Mononuclear cell (primary cell): ENCODE measurements around the gene DAB2IP. TPM values are rescaled to one million over a fixed set of nuclear protein-coding genes. Genes with fewer than 3 reads are reported as not detected.

Source experiments
- H3K27me3 ChIP-seq: 2 replicates; pipeline ENCODE4 v1.6.0; 2011; ENCODE audit warnings: low read length, control low read depth; ENCODE audit not compliant: insufficient read depth
- H3K4me1 ChIP-seq: 2 replicates; pipeline ENCODE4 v1.5.1; 2011; ENCODE audit warnings: mild to moderate bottlenecking, low read length, control low read depth; ENCODE audit not compliant: insufficient read depth
- H3K4me3 ChIP-seq: 2 replicates; pipeline ENCODE4 v1.5.1; 2011; ENCODE audit warnings: mild to moderate bottlenecking, low read length, moderate library complexity
- H3K9me3 ChIP-seq: 2 replicates; pipeline ENCODE4 v1.5.1; 2011; ENCODE audit warnings: low read depth, mild to moderate bottlenecking, control low read depth, low read length
- total RNA-seq: library from RNA; depleted of rRNA; stranded (reverse); fragments of >200 nt; gene quantifications from one replicate; pipeline ENCODE4 v1.2.3, GENCODE V29; 2012

DAB2IP gene
- total RNA-seq, 1 donor, result 0.10 TPM

DNA sequence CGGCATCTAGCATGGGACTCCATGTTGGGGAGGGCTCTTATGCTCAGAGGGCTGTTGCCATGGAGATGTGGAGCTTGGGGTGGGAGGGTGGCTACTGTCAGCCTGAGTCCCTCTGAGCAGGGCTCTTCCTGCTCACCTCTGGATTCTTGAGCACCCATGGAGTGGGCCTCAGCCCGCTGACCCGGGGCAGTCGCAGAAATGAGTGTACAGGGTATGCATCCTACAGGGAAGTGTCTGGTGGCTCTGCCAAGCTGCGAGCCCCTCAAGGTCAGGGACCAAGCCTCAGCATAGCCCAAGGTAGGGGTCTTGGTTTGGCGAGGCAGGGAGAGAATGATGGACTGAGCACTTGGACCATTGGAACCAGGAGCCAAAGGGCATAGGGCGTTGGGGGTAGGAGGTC, 104.1 kb downstream of the DAB2IP start:
- no peaks in the 10 kb centered on the region for H3K9me3 ChIP-seq
- no peaks in the 10 kb centered on the region for H3K27me3 ChIP-seq
- H3K4me3 ChIP-seq, result no peak overlapping the region
- H3K4me1 ChIP-seq, result no peaks in the 10 kb centered on the region

DNA sequence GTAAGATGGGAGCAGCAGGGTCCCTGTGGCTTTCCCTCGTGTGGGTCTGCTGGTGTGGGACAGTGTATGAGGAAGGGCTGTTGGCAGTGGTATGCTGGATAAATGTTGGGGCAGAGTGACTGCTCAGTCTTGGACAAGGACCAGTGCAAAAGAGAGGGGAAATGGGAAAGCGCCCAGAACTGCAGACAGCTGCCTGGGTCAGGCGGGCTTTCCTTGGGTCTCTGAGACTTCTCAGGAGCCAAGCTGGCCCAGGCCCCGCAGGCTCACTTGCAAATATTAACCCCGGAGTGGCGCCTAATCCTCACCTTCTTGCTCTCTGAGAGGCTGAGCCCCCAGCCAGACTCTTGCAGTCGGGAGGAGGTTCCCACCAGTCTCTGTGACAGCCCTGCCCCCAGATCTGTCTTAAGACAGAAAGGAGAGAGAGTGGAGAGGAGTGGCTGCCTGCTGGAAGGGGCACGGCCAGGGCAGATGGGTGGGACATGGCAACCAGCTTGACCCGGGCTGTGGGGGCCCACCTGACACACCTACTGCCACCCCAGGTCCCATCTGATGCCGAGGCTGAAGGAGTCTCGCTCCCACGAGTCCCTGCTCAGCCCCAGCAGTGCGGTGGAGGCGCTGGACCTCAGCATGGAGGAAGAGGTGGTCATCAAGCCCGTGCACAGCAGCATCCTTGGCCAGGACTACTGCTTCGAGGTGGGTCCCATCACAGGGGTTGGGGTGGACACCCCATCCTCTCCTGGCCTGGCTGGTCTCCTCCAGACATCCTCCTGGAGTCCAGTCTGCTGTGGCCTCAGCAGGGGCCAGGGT, 105.2 kb downstream of the DAB2IP start:
- Histone ChIP-seq H3K27me3 (no peaks in the 10 kb centered on the region), H3K4me1 (no peaks in the 10 kb centered on the region), H3K9me3 (no peaks in the 10 kb centered on the region), H3K4me3 (no peak overlapping the region)

DNA sequence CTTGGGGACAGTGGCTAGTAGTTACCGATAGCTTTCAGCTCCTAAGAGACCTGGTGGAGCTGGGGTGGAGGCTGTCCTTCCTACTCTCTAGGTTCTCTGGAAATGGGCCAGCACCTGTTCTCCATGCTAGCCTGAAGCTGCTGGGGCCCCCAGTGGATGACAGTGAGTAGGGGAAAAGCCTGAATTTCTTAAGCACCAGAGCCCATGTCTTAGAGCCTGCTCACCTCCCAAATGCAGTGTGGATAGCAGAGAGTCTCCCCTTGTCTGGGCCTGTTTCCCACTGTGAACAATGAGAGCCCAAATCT, 105.8 kb downstream of the DAB2IP start:
- H3K4me3 ChIP-seq, result no peak overlapping the region
- H3K9me3 ChIP-seq, result no peaks in the 10 kb centered on the region
- no peaks in the 10 kb centered on the region for H3K27me3 ChIP-seq
- no peaks in the 10 kb centered on the region for H3K4me1 ChIP-seq

DNA sequence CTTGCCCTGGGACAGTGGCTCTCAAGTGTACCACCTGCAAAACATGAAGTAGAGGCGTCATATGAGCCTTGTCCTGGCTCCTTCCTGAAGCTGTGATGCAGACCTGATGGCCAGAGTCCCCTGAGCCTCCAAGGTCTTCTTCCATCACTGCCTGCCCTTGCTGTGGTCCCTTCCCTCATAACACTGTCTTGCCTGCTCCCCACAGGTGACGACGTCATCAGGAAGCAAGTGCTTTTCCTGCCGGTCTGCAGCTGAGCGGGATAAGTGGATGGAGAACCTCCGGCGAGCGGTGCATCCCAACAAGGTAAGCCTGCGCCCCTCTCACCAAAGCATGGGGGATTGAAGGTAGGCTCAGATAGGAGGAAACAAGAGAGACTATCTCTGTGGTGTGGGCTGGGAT, 107.3 kb downstream of the DAB2IP start:
- no peak overlapping the region for H3K4me3 ChIP-seq
- H3K4me1 ChIP-seq, result no peaks in the 10 kb centered on the region

DNA sequence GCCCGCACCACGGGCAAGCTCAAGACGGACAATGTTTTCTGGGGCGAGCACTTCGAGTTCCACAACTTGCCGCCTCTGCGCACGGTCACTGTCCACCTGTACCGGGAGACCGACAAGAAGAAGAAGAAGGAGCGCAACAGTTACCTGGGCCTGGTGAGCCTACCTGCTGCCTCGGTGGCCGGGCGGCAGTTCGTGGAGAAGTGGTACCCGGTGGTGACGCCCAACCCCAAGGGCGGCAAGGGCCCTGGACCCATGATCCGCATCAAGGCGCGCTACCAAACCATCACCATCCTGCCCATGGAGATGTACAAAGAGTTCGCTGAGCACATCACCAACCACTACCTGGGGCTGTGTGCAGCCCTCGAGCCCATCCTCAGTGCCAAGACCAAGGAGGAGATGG, 108.6 kb downstream of the DAB2IP start:
- H3K4me3 ChIP-seq, result no peak overlapping the region

More for the DNA sequence above, 107.3 kb downstream of the DAB2IP start:
- Histone ChIP-seq H3K27me3 (no peaks in the 10 kb centered on the region), H3K9me3 (no peaks in the 10 kb centered on the region)

DNA sequence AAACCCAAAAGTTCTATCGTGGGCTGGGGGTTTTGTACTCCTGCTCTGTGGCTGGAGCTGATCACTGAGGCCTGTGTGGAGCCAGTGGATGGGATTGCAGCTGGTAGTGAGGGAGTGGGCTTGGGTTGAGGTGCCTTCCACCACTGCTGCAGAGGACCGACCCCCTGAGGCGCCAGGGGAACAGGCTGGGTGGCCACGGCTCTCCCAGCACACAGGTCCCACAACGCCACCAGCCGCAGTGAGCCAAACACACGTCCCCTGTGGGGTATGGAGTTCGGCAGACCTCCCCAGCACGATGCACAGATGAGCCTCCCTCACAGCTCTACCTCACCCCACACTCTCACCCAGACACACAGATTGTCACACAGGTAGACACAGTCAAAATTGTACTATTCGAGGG, 109.1 kb downstream of the DAB2IP start:
- Histone ChIP-seq H3K4me1 (no peaks in the 10 kb centered on the region), H3K27me3 (no peaks in the 10 kb centered on the region), H3K9me3 (no peaks in the 10 kb centered on the region), H3K4me3 (no peak overlapping the region)

More for the DNA sequence above, 108.6 kb downstream of the DAB2IP start:
- no peaks in the 10 kb centered on the region for H3K9me3 ChIP-seq
- no peaks in the 10 kb centered on the region for H3K27me3 ChIP-seq
- no peaks in the 10 kb centered on the region for H3K4me1 ChIP-seq

DNA sequence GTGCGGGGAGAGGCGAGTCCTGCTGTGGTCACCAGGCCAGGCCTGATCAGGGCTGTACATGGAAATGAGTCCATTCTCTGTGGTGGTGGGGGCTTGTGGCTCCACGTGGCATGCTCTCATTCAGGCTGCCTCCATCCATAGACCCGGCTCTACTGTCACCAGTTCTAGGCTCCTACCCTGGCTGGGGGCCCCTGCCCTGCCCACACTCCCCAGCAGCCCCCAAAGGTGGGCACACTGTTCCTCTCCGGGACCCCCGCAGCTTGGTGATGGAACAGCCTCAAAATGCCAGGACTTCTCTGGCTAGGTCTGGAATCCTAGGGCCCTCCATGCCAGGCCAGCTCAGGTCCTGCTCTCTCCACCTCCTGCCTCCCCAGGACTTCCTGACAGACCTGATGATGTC, 111.7 kb downstream of the DAB2IP start:
- Histone ChIP-seq H3K4me3 (no peak overlapping the region), H3K27me3 (no peaks in the 10 kb centered on the region), H3K4me1 (no peaks in the 10 kb centered on the region), H3K9me3 (no peaks in the 10 kb centered on the region)

DNA sequence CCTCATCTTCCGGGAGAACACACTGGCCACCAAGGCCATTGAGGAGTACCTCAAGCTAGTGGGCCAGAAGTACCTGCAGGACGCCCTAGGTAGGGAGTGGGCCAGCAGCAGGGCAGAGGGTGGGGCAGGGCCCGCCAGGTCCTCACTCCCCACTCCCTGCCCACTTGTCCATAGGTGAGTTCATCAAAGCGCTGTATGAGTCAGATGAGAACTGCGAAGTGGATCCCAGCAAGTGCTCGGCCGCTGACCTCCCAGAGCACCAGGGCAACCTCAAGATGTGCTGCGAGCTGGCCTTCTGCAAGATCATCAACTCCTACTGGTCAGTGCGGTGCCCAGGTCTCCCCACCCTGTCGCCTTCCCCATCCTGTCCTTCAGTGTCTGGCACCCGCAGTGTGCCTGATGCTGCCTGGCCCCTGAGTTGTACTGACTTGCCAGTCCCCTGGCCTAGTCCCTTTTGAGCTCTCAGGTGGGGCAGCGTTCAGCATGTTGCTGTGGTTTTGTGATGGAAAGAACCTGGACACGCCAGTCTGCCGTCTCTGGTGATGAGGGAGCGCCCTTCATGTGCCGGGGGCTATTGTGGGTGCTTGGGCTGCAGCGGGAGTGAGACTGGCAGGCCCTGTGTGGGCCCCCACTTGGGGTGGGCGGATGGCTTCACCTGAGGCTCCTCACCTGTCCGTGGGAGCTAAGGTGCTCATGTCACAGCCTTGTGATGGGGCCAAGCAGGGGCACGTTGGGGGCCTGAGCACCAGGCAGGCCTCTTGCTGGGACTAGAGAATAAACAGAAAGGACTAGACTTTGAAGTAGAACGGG, 112.3 kb downstream of the DAB2IP start:
- H3K9me3 ChIP-seq, result no peaks in the 10 kb centered on the region
- H3K4me1 ChIP-seq, result no peaks in the 10 kb centered on the region
- H3K27me3 ChIP-seq, result no peaks in the 10 kb centered on the region
- no peak overlapping the region for H3K4me3 ChIP-seq

DNA sequence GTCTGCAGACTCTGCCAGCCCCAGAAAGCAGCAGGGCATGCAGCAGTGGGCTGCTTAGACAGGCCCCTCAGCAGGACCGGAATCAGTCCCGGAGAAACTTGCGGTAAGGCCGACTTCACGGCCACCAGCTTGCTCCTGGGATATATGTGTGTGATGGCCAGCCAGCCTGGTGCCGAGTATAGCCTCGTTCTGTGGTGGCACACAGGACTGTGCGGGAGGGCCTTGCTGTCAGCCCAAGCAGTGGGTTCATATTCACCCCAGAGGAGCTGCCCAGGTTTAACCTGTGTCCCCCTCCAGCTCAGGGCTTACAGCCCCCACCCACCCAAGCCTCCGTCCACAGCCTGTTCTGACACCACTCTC, 112.9 kb downstream of the DAB2IP start:
- Histone ChIP-seq H3K4me3 (no peak overlapping the region), H3K4me1 (no peaks in the 10 kb centered on the region), H3K9me3 (no peaks in the 10 kb centered on the region), H3K27me3 (no peaks in the 10 kb centered on the region)

DNA sequence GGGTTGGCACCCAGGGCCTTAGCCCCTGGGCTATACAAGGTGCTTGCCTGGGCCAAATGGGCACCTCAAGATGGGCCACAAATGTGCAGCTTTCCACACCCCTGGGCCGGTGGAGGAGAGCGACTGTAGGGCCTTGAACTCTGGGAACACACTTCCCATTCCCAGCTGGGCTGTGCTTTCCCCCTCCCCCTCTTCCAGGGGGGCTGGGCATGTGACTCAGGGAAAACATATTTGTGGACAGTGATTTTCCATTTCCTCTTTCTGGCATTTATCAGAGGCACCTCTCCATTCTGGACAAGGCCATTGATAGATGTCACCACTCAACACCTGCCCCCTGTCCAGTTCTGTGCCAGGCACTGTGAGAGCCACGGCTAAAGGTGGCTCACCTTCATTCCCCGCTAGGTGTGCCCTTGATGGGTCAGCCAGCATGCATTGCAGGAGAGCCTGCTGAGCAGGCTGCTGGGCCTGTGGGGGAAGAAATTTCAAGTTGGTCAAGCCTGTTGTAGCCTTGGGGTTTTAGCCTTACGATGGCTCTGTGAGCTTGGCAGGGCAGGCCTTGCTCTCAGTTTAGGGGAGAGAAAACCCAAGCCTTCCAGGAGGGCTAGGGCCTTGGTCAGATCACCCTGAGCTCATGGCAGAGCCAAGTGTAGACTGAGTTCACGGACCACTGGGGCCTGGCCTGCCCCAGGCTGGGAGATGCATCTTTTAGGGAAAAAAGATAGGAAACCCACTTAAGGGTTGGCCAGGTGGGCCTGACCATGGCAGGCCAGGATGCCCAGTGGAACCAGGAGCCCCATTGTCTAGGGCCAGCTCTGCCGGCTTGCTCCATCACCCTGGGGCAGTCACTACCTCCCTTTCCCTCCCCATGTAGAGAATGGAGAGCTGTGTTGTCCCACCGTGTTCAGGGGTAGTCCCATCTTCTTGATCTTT, 113.9 kb downstream of the DAB2IP start:
- no peak overlapping the region for H3K4me3 ChIP-seq
- H3K4me1 ChIP-seq, result no peaks in the 10 kb centered on the region
- no peaks in the 10 kb centered on the region for H3K9me3 ChIP-seq
- H3K27me3 ChIP-seq, result no peaks in the 10 kb centered on the region

DNA sequence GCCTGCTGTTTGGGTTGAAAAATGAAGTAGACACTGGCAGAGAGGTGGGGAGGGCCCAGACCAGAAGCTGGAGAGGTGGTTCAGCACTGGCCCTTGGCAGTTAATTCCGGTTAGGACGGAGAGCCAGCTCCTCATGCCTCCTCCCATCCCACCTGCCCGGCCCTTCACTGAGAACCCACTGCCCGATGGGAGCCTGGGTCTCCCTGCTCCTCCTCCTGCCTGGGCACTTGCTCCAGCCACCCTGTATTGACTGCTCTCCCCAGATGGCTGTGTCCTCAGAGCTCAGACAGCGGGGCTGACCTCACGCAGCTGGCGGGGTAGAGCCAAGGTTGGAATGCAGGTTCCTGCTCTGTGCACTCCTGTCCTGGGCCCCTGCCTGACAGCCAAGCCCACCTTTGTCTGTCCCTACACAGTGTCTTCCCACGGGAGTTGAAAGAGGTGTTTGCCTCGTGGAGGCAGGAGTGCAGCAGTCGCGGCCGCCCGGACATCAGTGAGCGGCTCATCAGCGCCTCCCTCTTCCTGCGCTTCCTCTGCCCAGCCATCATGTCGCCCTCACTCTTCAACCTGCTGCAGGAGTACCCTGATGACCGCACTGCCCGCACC, 114.7 kb downstream of the DAB2IP start:
- Histone ChIP-seq H3K27me3 (no peaks in the 10 kb centered on the region), H3K9me3 (no peaks in the 10 kb centered on the region), H3K4me1 (no peaks in the 10 kb centered on the region), H3K4me3 (no peak overlapping the region)

DNA sequence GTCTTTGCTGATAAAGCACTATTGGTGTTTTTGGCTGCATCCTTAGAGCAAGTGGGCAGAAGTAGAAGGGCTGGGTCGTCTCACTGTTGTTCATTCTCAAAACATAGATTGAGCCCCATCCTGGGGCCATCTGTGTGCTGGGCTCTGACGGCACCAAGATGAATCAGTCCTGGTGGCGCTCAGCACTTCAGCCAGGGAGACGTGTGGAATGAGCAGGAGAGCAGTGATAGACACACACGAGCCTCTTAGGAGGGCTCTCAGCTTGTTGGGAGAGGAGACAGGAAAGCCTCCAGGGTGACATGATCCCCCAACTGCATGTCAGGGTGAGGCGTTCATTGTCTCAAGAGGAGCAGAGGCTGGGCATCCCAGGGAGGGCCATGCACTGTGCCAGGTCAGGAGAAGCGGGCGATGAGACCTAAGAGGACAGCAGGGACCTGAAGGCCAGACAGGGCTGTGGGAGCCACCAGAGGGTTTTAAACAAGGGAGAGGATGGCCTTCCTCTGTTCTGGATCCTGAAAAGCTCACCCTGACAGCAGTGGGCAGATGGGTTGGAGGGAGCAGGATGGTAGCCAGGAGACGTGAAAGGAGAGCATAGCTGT, 115.8 kb downstream of the DAB2IP start:
- H3K27me3 ChIP-seq, result no peaks in the 10 kb centered on the region
- H3K9me3 ChIP-seq, result no peaks in the 10 kb centered on the region
- H3K4me3 ChIP-seq, result no peak overlapping the region
- H3K4me1 ChIP-seq, result no peaks in the 10 kb centered on the region

DNA sequence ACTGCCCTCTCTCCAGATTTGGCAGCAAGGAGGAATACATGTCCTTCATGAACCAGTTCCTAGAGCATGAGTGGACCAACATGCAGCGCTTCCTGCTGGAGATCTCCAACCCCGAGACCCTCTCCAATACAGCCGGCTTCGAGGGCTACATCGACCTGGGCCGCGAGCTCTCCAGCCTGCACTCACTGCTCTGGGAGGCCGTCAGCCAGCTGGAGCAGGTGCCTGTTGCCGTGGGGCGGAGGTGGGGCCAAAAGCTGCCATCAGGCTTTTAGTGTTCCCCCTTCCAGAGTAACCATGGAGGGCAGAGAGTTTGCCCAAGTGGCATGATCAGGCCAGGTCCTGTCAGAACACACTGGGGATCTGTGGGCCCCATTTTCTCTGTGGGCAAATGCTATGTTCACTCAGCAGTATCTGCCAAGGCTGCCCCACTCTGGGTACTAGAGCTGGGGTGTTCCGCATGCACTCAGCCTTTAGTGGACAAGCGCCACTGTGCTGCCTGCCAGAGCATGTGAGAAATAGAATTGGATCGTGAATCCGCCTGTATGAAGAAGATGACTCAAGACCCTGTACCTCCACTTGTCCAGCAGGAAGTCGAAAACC, 117.1 kb downstream of the DAB2IP start:
- H3K9me3 ChIP-seq, result no peaks in the 10 kb centered on the region
- no peak overlapping the region for H3K4me3 ChIP-seq
- H3K4me1 ChIP-seq, result no peaks in the 10 kb centered on the region
- no peaks in the 10 kb centered on the region for H3K27me3 ChIP-seq

DNA sequence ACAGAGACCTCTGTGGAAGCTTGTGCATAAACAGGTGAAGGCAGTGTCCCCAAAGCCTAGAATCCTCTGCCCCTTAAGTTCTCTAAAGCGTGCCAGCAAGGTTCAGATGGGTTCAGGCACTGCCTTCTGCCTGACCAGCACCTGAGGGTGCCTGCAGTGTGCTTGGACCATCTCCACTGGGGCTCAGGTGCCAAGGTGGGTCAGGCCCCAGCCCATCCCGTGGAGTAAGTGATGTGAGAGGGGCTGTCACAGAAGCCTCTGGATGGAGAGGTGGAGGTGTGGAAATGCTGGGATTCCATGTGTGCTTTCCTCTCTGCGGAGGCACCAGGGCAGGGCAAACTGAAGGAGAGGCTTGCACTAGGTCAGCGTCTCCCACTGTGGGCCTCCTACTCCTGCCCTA, 118.5 kb downstream of the DAB2IP start:
- no peak overlapping the region for H3K4me3 ChIP-seq
- H3K9me3 ChIP-seq, result no peaks in the 10 kb centered on the region
- no peaks in the 10 kb centered on the region for H3K4me1 ChIP-seq
- no peaks in the 10 kb centered on the region for H3K27me3 ChIP-seq
